Activated B cell treated with CpG ODN at 0.5 μM for 24 hours (primary cell): ENCODE results near the gene VPS9D1. TPM values are rescaled to one million over a fixed set of nuclear protein-coding genes. Genes with fewer than 3 reads are reported as not detected.

Experiments used
- ATAC-seq: fragments of 200-7000 bp; cut with Tn5 transposase; one replicate; pipeline ENCODE4 v1.10.0; 2021; ENCODE audit warnings: low read depth, mild to moderate bottlenecking, moderate library complexity
- CTCF ChIA-PET: fragments of 350-600 bp; sonication (Branson Sonifier 250); formaldehyde crosslinking; loops from one replicate; lab custom pipeline; 2021; ENCODE audit warnings: antibody characterized with exemption; lab: Charles Lee
- POLR2A ChIA-PET: fragments of 350-600 bp; sonication (Branson Sonifier 250); formaldehyde crosslinking; loops from one replicate; lab custom pipeline; 2021; ENCODE audit warnings: antibody characterized with exemption; lab: Charles Lee
- DNase-seq: peaks from one replicate; pipeline ENCODE4 v3.0.0; 2022
- H3K27ac Mint-ChIP-seq: one replicate; pipeline ENCODE4 v1.8.0; 2020; ENCODE audit warnings: mixed read lengths
- H3K27me3 Mint-ChIP-seq: one replicate; pipeline ENCODE4 v1.8.0; 2021; ENCODE audit warnings: mixed read lengths
- H3K36me3 Mint-ChIP-seq: one replicate; pipeline ENCODE4 v1.8.0; 2021; ENCODE audit warnings: low read depth, mixed read lengths
- H3K4me1 Mint-ChIP-seq: one replicate; pipeline ENCODE4 v1.8.0; 2021; ENCODE audit warnings: mixed read lengths
- H3K4me3 Mint-ChIP-seq: one replicate; pipeline ENCODE4 v1.8.0; 2020; ENCODE audit warnings: mild to moderate bottlenecking, mixed read lengths
- H3K9me3 Mint-ChIP-seq: one replicate; pipeline ENCODE4 v1.8.0; 2020; ENCODE audit warnings: mixed read lengths
- intact Hi-C: fragments of 100-400 bp; cut with micrococcal nuclease; formaldehyde crosslinking; loops from one replicate; pipeline ENCODE4 v1.15.1; 2024
- total RNA-seq: library from RNA; stranded (reverse); gene quantifications from 2 replicates; pipeline ENCODE4 v1.2.3, GENCODE V29; 2022
- TF ChIP-seq, protein P1 (sequence below): fragments of 200-600 bp; IDR thresholded peaks from one replicate; pipeline ENCODE4 v1.8.0; 2022; ENCODE audit warnings: antibody characterized with exemption, mild to moderate bottlenecking

Gene VPS9D1
- total RNA-seq, 1 donor from 2014 or later: 7.4 TPM

DNA sequence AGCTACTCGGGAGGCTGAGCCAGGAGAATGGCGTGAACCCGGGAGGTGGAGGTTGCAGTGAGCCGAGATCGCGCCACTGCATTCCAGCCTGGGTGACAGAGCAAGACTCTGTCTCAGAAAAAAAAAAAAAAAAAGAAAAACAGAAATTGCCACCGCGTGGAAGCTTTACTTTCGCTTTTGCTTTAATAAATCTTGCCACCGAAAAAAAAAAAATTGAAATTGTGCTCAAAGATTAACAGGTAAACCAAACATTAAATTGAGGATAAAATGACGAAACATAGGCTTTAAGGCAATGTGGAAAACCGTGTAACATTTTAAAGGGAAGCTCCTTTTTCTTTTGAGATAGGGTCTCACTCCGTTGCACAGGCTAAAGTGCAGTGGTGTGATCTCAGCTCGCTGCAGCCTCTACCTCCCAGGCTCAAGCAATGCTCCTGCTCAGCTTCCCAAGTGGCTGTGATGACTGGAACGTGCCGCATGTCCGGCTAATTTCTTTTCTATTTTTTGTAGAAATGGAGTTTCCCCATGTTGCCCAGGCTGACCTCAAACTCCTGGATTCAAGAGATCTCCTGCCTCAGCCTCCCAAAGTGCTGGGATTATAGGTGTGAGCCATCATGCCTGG is 40.7 kb upstream of the VPS9D1 start:
- intact Hi-C loops: no loop called here
- POLR2A ChIA-PET: interaction anchor here (0.7 to 1.7 kb wide), 9 partner anchors 12 to 1307 kb away, joined by 4 to 12 read pairs (median 7); partner anchors contain the start of gene TCF25
- H3K27me3 Mint-ChIP-seq: no peaks in the 10 kb centered on the region

DNA sequence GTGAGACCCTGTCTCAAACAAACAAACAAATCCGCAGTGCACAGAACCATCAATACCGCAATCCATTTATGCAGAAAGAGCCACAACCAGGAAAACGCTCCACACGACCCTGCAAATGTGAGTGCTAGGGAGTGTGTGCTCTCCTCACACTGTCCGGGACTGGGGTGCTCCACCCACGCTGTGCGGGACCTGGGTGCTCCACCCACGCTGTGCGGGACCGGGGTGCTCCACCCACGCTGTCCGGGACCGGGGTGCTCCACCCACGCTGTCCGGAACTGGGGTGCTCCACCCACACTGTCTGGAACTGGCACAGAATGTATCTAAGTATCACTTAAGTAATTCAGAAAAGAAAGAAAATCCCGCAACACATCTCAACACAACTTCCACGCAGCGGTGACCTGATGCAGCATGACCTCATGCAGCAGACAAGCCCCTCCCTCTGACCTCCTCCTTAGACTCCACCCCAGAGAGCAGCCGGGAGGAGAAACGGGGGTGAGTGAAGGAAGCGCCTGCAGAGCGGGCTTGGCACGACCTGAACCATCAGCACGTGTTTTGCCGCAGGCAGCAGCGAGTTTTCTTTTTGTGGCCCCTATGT is 39.1 kb upstream of the VPS9D1 start:
- DNase-seq (no peak), ATAC-seq (no peak)
- H3K27ac Mint-ChIP-seq: peak overlapping the region; percentile 87
- intact Hi-C loops: no loop called here
- H3K4me3 Mint-ChIP-seq: peak overlapping the region; percentile 85
- TF ChIP-seq, protein P1, sequence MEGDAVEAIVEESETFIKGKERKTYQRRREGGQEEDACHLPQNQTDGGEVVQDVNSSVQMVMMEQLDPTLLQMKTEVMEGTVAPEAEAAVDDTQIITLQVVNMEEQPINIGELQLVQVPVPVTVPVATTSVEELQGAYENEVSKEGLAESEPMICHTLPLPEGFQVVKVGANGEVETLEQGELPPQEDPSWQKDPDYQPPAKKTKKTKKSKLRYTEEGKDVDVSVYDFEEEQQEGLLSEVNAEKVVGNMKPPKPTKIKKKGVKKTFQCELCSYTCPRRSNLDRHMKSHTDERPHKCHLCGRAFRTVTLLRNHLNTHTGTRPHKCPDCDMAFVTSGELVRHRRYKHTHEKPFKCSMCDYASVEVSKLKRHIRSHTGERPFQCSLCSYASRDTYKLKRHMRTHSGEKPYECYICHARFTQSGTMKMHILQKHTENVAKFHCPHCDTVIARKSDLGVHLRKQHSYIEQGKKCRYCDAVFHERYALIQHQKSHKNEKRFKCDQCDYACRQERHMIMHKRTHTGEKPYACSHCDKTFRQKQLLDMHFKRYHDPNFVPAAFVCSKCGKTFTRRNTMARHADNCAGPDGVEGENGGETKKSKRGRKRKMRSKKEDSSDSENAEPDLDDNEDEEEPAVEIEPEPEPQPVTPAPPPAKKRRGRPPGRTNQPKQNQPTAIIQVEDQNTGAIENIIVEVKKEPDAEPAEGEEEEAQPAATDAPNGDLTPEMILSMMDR: no peak
- H3K36me3 Mint-ChIP-seq: peaks cover 49% of the 10 kb centered on the region
- no peaks in the 10 kb centered on the region for H3K9me3 Mint-ChIP-seq
- POLR2A ChIA-PET: interaction anchor here (0.6 kb wide), 1 partner anchor 19 kb away, joined by 3 read pairs; no protein-coding TSS in a partner anchor
- H3K27me3 Mint-ChIP-seq: no peaks in the 10 kb centered on the region
- CTCF ChIA-PET: no interaction called here
- peaks cover 51% of the 10 kb centered on the region for H3K4me1 Mint-ChIP-seq

More for the DNA sequence above, 40.7 kb upstream of the VPS9D1 start:
- CTCF ChIA-PET: interaction anchor here (1.1 to 1.6 kb wide), 3 partner anchors 32 to 99 kb away, joined by 3 to 5 read pairs (median 4); no protein-coding TSS in a partner anchor
- Mint-ChIP-seq H3K36me3 (peaks cover 41% of the 10 kb centered on the region), H3K4me3 (peak overlapping the region; percentile 85), H3K9me3 (no peaks in the 10 kb centered on the region), H3K4me1 (peaks cover 62% of the 10 kb centered on the region), H3K27ac (peak overlapping the region; percentile 87)
- TF ChIP-seq, protein P1: no peak
- DNase-seq (no peak), ATAC-seq (no peak)

DNA sequence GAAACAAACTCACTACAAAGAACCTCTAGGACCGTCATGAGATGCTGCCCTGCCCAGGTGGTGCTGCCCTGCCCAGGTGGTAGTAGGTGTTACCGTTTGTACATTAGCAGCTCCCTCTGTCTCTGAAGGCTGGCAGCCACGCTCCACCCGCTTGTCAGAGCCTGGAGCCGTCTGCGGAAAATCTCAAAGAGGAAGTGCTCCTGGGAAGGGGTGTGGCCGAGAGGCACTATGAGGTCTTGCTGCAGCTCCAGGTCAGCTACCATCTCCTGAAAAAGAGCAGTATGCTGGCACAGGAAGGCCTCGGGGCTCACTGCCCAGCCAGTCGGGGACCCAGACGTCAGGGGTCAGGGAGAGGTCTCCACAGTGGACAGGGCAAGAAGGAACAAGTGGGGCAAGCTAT is 28.9 kb upstream of the VPS9D1 start:
- H3K27ac Mint-ChIP-seq: no peak overlapping the region
- no peak for DNase-seq
- CTCF ChIA-PET: interaction anchor here (0.8 to 1.2 kb wide), 2 partner anchors 44 kb away, joined by 3 to 4 read pairs; no protein-coding TSS in a partner anchor
- POLR2A ChIA-PET: interaction anchor here (0.5 to 1.3 kb wide), 3 partner anchors 12 to 65 kb away, joined by 3 to 5 read pairs (median 3); no protein-coding TSS in a partner anchor
- intact Hi-C loops: loop anchor here (1.0 kb wide), 1 partner anchor 16 kb away; no protein-coding TSS in a partner anchor
- H3K9me3 Mint-ChIP-seq: no peaks in the 10 kb centered on the region
- TF ChIP-seq, protein P1: no peak
- no peak overlapping the region for H3K4me3 Mint-ChIP-seq
- no peaks in the 10 kb centered on the region for H3K27me3 Mint-ChIP-seq
- H3K4me1 Mint-ChIP-seq: peaks cover 8% of the 10 kb centered on the region
- no peak for ATAC-seq
- H3K36me3 Mint-ChIP-seq: peaks cover 55% of the 10 kb centered on the region

DNA sequence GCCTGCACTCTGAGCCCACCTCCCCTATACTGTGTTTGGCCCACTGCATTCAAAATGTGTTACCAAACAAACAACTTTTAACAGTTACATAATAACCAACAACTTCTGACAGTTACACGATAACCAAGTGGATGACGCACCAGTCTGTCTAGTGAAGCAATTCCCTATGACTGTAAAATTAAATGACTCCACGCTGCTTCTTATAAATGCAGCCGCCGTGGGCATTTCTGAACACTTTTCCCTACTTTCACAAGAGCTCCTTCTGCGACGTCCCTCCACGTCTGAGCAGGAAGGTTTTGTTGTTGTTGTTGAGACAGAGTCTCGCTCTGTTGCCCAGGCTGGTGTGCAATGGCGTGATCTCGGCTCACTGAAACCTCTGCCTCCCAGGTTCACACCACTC is 28.2 kb upstream of the VPS9D1 start:
- Mint-ChIP-seq H3K4me3 (no peak overlapping the region), H3K27ac (no peak overlapping the region), H3K4me1 (peaks cover 8% of the 10 kb centered on the region), H3K27me3 (no peaks in the 10 kb centered on the region), H3K9me3 (no peaks in the 10 kb centered on the region), H3K36me3 (peaks cover 56% of the 10 kb centered on the region)
- DNase-seq (no peak), ATAC-seq (no peak)
- POLR2A ChIA-PET: interaction anchor here (0.6 to 1.3 kb wide), 2 partner anchors 13 to 29 kb away, joined by 4 to 5 read pairs; no protein-coding TSS in a partner anchor
- CTCF ChIA-PET: interaction anchor here (1.2 kb wide), 1 partner anchor 43 kb away, joined by 4 read pairs; no protein-coding TSS in a partner anchor
- intact Hi-C loops: loop anchor here (1.0 kb wide), 1 partner anchor 16 kb away; no protein-coding TSS in a partner anchor
- TF ChIP-seq, protein P1: no peak

DNA sequence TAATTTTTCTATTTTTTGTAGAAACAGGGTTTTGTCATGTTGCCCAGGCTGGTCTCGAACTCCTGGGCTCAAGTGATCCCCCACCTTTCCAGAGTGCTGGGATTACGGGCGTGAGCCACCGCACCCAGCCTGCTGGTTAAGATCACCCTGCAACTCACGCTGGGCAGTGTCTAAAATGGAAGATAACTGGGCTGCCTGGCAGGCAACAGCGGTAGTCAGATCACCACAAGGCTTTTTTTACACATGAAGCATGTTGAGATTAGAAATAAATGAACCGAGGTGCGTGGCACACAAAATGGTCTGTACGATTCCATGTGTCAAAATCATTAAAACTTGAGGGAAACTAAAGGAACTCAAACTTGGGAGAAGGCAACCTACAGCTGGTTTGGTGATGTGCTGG is 27.4 kb upstream of the VPS9D1 start:
- CTCF ChIA-PET: no interaction called here
- DNase-seq (no peak), ATAC-seq (no peak)
- TF ChIP-seq, protein P1: no peak
- Mint-ChIP-seq H3K4me1 (peaks cover 8% of the 10 kb centered on the region), H3K27me3 (no peaks in the 10 kb centered on the region), H3K36me3 (peaks cover 61% of the 10 kb centered on the region), H3K9me3 (no peaks in the 10 kb centered on the region), H3K4me3 (no peak overlapping the region), H3K27ac (no peak overlapping the region)
- POLR2A ChIA-PET: no interaction called here
- intact Hi-C loops: no loop called here
